Fibroblast of the aortic adventitia (primary cell): ENCODE results near the gene AHCYL2. TPM values are rescaled to one million over a fixed set of nuclear protein-coding genes. Genes with fewer than 3 reads are reported as not detected.
"Not testable (repeated sequence)": the region's sequence is repeated elsewhere in the genome, so short reads cannot be mapped to it uniquely, and the experiment has no call there.

Experiments used
- DNase-seq: peaks from one replicate; pipeline ENCODE4 v3.0.0-alpha.2; 2010; ENCODE audit warnings: low read depth
- H3K4me3 ChIP-seq: 2 replicates; pipeline ENCODE4 v1.5.1; 2011; ENCODE audit warnings: low read depth, mild to moderate bottlenecking, control low read depth, low read length, moderate library complexity
- total RNA-seq: library from RNA; depleted of rRNA; stranded (reverse); fragments of >200 nt; gene quantifications from 2 replicates; pipeline ENCODE4 v1.2.3, GENCODE V29; 2012; ENCODE audit warnings: low replicate concordance
- TF ChIP-seq, protein P1 (sequence below): IDR thresholded peaks from 2 replicates; pipeline ENCODE4 v1.5.1; 2011; ENCODE audit warnings: mild to moderate bottlenecking, low read length, control low read depth, inconsistent platforms; ENCODE audit not compliant: insufficient read depth

Gene AHCYL2
- total RNA-seq, 1 donor, result 12.1 TPM

DNA sequence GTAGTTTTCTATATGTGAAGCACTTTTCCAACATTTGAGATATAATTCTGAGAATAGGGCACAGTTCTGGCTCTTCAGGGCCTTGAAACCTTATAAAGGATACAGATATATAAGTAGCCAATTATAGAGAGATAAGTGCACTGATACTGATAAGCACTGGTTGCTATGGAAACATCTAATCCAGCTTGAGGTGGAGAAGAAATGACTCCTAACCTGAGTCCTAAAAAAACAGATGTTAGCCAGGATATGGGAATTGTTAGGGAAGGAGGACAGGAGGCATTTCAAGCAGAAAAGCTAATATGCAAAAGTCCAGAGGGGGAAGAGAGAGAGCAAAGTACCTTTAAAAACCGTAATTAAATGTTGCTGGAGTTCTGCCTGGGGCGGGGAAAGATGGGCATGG, 240.2 kb downstream of the AHCYL2 start:
- DNase-seq, result no peak
- TF ChIP-seq, protein P1, sequence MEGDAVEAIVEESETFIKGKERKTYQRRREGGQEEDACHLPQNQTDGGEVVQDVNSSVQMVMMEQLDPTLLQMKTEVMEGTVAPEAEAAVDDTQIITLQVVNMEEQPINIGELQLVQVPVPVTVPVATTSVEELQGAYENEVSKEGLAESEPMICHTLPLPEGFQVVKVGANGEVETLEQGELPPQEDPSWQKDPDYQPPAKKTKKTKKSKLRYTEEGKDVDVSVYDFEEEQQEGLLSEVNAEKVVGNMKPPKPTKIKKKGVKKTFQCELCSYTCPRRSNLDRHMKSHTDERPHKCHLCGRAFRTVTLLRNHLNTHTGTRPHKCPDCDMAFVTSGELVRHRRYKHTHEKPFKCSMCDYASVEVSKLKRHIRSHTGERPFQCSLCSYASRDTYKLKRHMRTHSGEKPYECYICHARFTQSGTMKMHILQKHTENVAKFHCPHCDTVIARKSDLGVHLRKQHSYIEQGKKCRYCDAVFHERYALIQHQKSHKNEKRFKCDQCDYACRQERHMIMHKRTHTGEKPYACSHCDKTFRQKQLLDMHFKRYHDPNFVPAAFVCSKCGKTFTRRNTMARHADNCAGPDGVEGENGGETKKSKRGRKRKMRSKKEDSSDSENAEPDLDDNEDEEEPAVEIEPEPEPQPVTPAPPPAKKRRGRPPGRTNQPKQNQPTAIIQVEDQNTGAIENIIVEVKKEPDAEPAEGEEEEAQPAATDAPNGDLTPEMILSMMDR, result no peak
- no peak overlapping the region for H3K4me3 ChIP-seq

DNA sequence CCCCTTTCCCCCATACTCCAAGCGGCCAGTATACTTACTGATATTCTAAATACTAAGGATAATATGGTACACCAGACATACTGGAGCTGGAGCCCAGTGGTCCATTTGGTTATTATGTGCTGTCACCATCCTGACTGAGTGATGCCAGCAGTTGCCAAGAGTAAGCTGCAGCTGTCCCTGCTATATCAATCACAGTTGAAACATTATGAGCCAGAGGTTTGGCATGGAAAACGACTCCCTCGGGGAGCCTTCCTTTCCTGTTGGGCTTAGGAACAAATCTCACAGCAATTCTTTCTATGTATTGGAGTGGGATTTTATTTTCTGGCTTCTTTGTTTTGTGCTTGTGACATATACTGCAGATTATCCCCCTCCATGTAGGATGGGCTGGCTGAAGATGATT, 242.0 kb downstream of the AHCYL2 start:
- no peak overlapping the region for H3K4me3 ChIP-seq
- no peak for DNase-seq
- TF ChIP-seq, protein P1, result no peak

DNA sequence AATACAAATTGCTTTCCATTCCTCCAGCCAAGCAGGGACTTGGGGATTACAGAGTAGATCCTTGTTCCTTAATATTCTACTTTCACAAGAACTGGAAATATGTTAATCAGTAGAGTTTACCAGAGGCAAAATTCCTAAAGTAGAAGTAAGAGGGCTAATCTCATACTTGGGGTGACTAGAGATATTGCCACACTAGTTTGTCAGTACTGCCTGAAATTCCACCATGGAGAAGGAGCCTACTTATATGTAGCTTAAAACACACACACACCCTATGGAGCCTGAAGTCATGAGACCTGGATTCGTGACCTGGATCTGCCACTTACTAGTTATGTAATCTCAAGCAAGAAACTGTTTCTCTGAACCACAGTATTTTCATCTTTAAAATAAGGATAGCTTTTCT, 243.3 kb downstream of the AHCYL2 start:
- TF ChIP-seq, protein P1, result no peak
- peak; percentile 80 for DNase-seq
- H3K4me3 ChIP-seq, result no peak overlapping the region

DNA sequence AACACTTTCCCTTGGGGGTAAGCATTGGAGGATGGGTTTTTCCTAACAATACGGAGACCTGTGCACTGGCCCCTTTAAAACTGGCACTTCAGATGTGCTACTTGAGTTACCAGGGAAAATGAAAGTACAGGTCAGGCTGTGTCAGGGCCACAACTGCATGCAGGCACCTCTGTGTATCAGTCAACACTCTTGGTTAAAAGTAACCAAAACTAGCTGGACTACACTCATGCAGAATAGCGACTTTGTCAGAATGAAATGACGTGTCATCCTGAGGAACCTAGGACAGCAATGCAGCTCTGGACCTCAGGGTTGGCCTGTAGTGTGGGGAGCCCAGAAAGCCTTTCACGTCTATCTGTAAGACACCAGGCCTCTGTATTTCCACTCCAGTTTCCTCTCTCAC, 243.7 kb downstream of the AHCYL2 start:
- no peak overlapping the region for H3K4me3 ChIP-seq
- DNase-seq, result no peak
- TF ChIP-seq, protein P1, result no peak

DNA sequence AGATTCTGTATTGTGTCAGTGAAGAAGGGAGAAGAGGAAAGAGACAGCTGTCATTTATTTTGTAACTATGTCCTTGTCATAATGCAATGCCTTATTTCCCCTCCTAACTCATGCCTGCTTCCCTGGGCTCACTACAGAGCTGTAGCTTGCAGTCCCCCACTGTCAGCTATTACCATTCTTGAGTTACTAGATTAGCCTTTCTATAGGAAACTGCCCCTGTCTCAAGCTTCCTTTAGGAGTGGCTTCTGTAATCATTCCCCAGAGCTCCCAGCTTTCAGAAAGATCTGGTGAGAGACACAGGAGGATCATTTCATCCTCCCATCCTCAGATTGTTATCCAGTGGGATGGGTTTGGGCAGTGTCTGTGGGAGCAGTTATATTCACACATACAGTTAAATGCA, 245.1 kb downstream of the AHCYL2 start:
- TF ChIP-seq, protein P1, result no peak
- H3K4me3 ChIP-seq, result no peak overlapping the region
- no peak for DNase-seq

DNA sequence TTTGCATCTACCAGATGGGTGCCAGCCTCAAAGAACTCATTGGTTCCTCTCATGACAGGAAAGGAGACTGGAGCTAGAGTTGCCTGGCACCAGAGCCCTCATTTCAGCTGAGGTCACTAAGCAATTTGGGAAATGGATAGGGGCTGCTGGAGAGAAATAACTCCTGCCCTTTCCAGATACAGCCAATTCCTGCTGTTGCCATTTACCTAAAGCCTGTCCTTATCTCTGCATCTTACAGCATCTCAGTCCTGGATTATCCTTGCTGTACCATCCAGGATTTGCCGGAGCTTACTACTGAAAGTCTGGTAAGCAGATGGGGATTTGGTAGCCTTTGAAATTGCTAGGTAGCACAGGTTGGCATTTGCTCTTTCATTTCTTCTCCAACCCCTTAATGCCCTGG, 245.6 kb downstream of the AHCYL2 start:
- H3K4me3 ChIP-seq, result no peak overlapping the region
- TF ChIP-seq, protein P1, result no peak
- DNase-seq, result no peak

DNA sequence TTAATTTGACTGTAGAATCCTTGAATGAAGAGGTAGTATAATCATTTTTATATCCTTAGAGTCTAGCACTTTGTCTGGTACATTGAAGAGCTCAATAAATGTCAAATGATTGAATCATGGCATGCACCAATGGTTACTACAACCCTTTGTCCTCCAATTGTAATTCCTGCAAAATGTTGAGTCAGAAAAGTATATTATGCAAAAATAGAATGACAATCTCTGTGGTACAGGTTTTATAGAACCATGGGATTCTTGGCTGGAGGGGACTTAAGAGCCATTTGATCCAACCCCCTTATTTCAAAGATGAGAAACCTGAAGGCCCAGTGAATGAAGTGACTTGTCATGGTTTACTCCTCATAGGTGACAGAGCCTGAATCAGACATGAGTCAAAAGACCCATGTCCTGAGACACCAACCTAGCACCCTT, 246.6 kb downstream of the AHCYL2 start:
- TF ChIP-seq, protein P1, result no peak
- no peak for DNase-seq
- no peak overlapping the region for H3K4me3 ChIP-seq

DNA sequence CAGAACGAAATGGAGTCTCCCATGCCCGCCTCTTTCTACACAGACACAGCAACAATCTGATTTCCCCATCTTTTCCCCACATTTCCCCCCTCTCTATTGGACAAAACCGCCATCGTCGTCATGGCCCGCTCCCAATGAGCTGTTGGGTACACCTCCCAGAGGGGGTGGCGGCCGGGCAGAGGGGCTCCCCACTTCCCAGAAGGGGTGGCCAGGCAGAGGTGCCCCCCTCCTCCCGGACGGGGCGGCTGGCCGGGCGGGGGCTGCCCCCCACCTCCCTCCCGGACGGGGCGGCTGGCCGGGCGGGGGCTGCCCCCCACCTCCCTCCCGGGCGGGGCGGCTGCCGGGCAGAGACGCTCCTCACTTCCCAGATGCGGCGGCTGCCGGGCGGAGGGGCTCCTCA, 251.1 kb downstream of the AHCYL2 start:
- not testable (repeated sequence) for H3K4me3 ChIP-seq, DNase-seq

DNA sequence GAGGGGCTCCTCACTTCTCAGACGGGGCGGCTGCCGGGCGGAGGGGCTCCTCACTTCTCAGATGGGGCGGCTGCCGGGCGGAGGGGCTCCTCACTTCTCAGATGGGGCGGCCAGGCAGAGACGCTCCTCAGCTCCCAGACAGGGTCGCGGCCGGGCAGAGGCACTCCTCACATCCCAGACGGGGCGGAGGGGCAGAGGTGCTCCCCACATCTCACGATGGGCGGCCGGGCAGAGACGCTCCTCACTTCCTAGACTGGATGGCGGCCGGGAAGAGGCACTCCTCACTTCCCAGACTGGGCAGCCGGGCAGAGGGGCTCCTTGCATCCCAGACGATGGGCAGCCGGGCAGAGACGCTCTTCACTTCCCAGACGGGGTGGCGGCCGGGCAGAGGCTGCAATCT, 251.6 kb downstream of the AHCYL2 start:
- not testable (repeated sequence) for H3K4me3 ChIP-seq, DNase-seq
